HG02981 (cell line): ENCODE results near the gene GALNT17.
"Not testable (repeated sequence)": the region's sequence is repeated elsewhere in the genome, so short reads cannot be mapped to it uniquely, and the experiment has no call there.

ENCODE experiments used
- ATAC-seq: cut with Tn5 transposase; IDR thresholded peaks from one replicate; pipeline ENCODE4 v1.9.1; 2021; ENCODE audit warnings: mild to moderate bottlenecking, moderate library complexity; ENCODE audit not compliant: unreplicated experiment

GALNT17 gene

DNA sequence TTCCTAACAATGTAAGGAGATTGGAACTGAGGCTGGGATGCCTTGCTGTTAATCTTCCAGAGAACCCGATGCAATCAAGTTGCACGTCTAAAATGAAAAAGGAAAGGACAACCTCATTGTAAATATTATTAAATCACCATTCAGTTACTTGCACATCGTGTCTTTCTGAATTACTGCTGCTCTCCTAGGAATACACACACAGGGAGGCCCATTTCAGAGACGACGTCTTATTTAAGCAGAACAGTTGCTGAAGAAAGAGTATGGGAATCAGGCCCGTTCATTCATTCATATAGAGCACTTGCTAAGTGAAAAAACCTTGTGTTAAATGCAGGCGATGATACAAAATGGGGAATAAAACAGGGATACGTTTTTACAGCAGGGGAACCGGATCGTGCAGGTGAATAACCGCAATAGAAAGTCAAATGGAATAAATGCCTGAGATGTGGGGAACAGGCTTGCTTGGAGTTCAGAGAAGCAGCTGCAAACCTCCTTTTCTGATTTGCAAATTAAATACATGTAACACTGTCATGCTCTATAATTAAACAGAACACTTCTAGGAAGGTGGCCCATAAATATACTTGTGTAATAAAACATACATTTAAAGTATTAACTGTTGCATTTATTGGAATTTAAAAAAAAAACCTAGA is 409.9 kb downstream of the GALNT17 start:
- ATAC-seq, result no peak

DNA sequence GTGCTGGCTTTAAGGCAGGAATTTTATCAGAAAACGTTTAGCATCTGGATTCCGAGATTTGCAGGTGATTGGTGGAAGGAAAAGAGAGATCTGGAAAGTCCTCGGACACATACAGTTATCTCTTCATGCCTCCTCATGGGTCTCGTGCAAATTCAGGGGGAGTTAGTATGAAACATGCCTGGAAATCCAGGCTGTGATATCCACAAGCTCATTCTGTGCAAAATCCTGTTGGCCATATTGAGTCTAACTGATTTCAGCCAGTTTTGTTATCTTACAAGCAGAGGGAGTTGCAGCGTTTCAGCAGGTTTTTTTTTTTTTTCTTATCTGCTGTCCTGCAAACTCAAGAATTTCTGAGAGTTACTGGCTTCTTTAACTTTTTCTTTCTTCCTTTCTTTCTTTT is 411.5 kb downstream of the GALNT17 start:
- no peak for ATAC-seq

DNA sequence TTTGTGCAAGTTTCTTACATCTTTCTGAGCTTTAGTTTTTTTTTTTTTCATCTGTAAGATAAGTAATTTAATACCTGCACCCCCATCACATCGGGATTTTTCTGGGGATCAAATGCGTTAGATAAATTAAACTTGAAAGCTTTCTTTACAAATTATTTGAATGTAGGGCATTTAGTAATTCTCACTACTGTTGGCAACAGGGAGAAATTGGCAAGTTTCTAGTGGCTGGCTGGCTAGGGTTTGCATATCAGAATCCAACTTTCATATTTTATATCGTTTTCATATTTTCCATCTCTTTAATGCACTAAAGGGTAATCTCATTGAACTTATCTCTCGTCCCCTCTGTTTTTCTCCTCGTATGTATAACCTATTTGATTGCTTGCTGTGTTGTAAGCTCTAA is 412.9 kb downstream of the GALNT17 start:
- no peak for ATAC-seq

DNA sequence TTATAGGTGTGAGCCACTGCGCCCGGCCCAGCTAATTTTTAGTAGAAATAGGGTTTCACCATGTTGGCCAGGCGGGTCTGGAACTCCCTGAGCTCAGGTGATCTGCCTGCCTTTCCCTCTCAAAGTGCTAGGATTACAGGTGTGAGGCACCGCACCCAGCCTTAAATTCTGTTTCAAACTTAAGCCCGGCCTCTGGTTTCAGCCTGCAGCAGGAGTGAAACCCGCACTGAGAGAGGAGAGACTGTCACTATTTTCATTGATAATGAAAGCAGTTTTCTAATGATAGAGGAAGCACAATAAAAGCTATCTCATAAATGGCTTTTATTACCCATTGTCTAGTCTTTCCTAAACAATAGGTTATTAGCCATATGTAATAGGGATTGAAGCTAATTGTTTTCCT is 415.5 kb downstream of the GALNT17 start:
- ATAC-seq, result no peak

DNA sequence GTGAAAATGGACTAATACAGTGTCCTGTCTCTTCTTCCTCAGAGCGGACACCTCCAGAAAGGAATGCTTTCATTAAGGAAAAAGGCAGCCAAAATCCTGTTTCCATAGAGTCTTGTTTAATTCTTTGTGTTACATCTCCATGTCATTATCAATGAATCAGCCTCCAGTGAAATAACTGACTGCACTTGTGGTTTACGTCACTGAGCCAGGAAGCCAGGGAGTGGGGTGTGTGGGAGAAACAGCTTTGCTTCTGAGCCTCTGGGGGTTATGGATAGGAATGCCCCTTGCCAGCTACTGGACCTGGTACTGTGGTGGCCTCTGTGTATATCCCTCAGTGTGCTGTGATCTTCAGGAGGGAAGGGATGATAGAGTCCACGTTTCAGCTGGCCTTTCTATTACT is 416.8 kb downstream of the GALNT17 start:
- no peak for ATAC-seq

DNA sequence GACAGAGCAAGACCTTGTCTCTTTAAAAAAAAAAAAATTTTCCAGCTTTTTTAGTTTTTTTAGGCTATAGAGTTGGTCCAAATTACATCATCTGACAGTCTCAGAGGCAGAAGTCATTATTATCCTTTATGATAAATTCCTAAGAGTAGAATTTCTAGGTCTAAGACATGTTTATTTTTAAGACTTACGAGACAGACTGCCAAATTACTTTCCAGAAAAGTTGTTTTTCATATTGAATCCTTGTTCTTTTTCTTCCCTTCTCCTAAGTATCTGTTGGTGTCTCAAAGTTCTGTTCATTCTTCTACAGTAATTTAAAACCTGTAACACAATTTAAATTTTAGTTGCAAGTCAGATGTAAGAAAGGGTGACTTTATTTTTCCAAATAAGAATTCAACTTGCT is 421.4 kb downstream of the GALNT17 start:
- no peak for ATAC-seq

DNA sequence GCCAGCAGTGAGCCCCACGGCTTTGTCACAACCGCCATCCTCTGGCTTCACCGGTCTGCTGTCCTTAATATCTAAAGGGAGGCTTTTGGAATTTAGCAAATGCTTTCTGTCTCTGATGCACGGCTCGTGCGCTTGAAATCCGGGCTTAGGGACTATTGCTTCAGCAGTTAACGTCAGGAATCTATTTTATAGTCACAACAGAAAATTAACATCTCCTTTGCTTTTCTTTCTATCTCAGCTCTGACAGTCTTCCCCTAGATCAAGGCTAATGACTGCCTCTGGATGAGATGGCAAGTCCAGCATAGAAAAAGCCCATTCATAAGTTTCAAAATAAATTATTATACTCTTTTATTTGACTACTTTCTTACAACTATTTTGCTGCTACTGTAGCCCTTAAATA is 423.8 kb downstream of the GALNT17 start:
- ATAC-seq, result no peak

DNA sequence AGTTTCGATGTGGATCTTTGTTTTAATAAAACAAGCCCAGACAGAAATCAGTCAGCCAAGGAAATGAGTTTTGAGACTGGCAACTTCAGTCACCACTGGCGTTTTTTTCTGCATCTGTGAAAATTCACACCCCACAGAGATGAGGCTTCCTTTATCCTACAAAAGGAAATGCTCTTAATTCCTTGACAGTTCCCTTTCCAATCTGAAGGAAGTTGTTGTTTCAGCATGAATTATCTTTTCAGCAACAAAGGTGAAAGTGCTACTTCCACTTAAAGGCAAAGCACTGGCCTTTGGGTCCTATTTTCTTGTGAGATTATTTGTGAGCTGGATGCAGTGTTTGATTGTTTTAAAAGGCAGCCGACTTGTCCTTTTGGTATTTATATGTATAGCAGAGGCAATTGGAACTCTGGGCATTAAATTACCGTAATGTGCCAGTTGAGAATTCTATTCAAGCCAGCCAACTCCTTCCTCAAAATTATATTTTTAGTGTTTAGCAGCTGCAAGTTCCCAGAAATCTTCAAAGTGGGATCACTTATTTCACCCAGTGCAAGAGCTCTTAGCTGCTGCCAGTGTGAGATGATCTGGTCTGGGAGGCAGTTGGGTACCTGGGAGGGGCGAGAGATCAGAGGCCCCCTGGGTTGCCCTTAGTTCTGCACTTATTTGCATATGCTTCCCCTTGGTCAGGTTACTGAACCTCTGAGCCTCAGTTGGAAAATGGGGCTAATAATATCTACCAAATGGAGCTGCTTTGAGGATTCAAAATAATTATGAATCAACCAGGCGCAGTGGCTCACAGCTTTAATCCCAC is 427.1 kb downstream of the GALNT17 start:
- no peak for ATAC-seq

DNA sequence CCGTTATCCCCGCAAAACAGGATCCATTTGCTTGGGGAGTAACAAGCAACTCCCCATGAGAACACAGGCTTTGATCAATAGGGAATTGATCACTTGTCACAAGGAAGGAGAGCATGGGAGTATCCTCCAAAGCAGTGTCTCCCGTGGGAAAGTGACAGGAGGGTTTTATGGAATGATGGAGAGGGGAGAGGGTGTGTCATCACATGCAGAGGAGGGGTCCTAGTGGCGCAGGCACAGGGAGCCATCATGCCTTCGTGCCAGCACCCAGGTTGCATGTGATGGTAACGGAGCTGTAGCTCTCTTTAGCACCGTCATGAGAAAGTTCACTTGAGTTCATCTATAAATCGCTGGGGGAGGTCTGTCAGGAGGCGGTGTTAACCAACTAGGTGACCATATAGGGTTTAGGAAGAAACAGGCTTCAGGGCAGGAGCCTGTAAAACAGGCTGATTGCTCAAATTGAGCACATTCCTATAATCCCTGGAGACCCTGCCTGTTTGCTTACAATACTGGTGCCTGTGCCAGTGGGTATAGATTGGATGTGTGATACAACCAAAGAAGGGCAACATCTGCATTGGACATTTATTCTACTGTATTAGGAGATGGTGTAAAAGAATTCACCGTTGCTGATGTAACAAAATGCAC is 428.5 kb downstream of the GALNT17 start:
- ATAC-seq, result no peak

DNA sequence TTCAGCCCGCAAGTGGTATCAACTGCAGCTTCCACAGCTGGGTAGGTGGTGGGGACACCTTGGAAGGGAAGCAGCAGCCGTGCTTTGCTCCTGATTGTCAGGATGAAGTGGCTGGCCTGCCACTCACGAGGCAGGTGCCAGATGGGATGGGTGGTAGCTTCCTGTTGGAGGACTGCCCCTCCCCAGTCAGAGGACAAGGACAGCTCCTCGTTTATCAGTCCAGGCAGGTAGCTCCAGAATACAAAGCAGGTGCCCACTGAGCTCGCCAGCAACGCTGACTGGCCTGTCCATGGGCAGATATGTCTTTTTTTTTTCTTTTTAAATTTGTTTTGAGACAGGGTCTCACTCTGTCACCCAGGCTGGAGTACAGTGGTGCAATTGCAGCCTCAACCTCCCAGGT is 431.3 kb downstream of the GALNT17 start:
- no peak for ATAC-seq

DNA sequence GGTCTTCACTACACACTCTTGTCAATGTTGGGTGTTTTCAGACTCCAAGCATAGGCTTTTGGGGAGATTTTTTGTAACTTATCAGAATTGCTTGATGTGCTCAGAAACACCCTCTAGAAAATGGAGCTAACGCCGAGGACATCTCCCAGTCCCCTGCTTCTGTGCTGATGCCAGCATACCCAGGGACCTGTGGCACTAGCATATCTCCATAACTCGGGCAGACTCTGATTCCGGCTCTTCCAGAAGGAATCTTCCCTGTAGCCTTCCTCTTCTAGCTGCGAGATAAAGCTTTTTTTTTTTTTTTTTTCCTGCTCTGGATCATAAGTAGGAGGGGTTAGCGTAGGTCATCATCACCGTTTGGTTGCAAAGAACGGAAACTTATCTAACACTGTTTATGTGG is 434.4 kb downstream of the GALNT17 start:
- ATAC-seq, result no peak

DNA sequence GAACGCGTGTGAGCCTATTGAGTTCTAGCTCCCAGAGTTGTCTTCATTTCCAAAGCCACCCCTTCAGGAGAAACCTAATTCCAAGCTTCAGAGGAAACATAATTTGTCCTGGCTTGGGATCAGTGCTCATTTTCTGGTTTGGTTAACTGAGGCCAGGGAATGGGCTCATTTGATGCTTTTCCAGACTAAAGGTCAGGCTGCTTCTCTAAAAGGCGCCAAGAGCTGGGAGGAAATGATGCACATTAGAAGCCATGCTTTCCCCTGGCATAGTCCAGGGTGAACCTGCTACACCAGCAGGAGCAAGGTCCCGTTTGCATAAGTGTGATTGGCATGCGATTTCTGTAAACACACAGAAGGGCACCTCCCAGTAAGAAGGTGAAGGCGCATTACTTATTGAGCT is 435.0 kb downstream of the GALNT17 start:
- ATAC-seq, result no peak

DNA sequence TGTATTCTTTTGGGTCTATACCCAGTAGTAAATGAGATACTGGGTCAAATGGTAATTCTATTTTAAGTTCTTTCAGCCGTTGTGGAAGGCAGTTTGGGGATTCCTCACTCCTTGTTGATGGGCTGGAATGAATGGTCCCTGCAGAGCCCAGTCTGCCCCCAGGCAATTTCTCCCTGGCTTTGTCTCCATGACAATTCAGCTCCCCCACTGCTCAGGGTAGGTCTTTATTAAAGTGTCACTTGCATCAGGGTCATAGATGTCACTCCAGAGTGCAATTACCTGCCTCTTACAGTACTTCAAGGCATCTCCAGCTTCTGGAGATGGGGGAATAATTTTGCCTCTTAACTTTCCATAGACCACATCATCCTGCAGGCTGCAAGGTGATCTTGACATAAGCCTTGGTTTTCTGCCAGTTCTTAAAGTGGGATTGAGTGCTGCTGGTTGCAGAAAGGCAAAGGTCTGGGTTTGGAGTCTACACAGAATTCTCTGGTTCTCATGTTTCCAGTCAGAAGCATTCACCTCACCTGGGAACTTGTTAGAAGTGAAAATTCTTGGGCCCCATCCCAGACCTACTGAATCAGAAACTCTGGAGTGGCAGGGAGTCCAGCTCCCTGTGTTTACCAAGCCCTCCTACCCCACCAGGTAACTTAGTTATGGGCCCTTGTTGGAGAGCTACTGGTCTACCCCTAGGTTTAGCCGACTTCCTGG is 442.4 kb downstream of the GALNT17 start:
- no peak for ATAC-seq

DNA sequence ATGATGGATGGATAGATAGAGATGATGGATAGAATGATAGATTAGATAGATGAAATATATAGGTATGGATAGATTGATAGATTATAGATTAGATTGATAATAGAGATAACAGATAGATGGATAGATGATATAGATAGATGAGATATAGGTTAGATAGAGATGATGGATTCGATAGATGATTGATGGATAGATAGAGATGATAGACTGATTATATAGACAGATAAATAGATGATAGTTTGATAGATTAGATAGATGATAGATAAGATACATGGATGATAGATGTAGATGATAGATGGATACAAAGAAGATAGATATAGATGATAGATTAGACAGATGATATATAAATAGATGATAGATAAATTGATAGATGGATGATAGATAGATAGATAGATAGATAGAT is 448.1 kb downstream of the GALNT17 start:
- ATAC-seq, result no peak

DNA sequence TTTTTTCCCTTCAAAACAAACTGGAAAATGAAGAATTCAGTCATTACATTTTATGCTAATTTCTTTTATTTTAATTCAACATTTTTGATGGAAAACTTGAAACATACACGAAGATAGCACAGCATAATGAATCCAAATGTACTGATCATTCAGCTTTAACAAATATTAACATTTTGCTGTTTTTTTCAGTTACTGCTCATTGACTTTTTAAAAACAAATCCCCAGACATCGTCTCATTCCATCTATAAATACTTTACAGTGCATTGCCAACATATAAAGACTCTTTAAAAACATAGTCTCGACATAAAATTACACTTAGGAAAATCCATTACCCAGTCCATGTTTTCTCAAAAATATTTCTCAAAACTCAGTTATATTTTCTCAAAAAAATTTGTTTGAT is 452.3 kb downstream of the GALNT17 start:
- ATAC-seq, result no peak

DNA sequence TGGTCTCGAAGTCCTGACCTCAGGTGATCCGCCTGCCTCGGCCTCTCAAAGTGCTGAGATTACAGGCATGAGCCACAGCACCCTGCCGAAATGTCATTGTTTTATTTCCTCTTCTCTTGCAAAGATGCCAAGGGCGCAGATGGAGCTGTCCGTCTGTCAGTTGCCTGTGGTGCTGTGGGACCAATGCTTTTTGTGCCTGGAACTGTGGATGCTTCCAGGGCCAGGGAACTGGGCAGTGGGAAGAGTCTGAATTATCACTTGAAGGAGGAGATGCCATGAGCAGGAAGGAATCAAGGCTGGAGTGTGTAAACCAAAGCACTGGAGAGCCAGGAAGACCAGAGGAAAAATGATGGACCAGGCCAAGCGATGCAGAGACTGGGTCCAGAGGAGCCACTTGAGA is 459.9 kb downstream of the GALNT17 start:
- ATAC-seq, result no peak

DNA sequence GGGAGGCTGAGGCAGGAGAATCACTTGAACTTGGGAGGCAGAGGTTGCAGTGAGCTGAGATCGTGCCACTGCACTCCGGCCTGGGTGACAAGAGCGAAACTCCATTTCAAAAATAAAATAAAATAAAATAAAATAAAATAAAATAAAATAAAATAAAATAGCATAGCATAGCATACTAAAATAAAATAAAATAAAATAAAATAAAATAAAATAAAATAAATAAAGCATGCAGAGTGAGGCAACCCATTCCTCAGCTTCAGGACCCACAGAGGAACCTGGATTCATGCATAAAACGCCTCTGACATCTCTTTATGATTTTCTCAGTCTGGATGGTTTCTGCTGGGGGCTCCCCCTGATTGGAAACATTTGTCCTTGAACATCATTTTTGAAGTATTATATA is 460.4 kb downstream of the GALNT17 start:
- not testable (repeated sequence) for ATAC-seq

DNA sequence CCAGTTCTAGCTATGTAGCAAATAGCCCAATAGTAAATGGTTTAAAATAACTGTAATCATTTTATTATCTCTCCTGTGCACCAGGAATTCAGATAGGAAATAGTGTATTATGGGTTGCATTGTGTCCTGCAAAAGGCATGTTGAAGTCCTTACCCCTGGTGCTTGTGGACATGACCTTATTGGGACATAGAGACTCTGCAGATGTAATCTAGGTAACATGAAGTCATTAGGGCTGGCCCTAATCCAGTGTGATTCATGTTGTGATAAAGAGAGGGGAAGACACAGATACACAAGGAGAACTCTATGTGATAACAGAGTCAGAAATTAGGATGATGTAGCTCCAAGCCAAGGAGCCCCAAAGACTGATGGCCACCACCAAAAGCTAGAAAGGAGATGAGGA is 462.8 kb downstream of the GALNT17 start:
- no peak for ATAC-seq

DNA sequence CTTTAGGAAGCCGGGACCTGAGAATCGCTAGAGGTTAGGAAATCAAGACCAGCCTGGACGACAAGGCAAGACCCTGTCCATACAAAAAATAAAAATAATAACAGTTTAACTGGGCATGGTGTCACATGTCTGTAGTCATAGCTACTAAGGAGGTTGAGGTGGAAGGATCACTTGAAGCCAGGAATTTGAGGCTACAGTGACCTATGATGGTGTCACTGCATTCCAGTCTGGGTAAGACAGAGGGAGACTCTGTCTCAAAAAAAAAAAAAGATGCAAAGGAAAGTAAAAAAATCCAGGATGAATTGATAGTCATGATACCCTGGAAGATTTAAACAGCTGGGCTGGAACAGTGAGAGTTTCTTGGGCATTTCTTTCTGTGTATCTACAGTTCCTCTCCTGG is 463.2 kb downstream of the GALNT17 start:
- no peak for ATAC-seq

DNA sequence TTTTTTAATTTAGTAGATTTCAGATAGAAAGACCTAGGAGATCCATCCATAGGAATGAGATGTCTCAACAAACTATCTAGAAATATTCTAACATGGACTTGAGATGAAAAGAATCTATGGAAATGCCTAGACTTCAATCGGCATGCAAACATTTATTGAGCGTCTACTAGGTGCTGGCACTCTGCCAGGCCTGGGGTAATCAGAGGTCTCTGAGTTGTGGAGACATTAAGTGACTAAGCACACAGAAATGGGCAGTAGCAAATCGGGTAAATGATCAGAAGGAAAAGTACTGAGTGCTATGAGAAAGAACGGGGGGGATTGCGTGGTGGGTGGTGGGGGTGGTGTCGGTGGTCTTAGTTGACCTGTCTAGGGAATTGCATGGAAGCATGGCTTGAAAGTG is 466.6 kb downstream of the GALNT17 start:
- no peak for ATAC-seq

DNA sequence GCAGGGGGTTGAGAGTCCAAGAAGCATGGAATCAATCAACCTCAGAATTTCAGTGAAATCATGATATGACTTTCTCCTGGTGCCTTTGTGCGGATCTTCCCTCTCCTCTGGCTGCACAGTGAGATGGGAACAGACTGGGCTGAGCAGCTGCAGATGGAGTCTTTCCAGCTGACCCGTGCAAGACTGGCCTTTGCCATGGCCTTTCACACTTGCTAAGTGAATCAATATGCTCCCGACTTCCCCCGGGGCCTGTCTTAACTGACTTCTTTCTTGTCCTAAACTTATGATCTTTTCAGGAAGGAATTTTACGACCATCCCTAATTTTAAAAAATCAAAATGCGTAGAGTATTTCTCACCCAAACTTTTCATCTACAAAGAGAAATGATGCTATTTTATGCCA is 469.9 kb downstream of the GALNT17 start:
- no peak for ATAC-seq
